SIG-M5 treated with dmso at 0.1 percent for 504 hours (cell line): ENCODE data around the gene TAF11L10.
"Not testable (repeated sequence)": the region's sequence is repeated elsewhere in the genome, so short reads cannot be mapped to it uniquely, and the experiment has no call there.

Experiments used
- DNase-seq: peaks from one replicate; lab custom pipeline; 2025; ENCODE audit not compliant: unreplicated experiment; lab: John Stamatoyannopoulos, UW

Gene TAF11L10

DNA sequence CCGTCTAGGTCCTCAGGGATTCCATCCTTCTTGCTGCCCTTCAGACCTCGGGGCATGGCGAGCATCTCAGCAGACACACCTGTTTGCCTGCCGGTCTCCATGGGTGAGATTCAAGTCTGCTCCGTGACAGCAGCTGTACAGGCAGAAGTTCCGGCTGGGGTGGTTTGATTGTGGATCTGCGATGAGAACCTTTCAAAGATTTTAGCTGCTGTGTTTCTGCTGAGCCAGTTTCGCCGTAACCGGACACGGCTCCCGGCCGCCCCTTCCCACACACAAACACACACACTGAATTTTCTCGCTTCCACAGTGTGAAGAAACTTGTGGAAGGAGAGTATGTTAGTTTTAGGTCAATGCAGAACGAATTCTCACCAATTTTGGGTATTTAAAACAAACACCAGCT is at the start of gene TAF11L10:
Gene TAF11L10, minus strand, starts transcription at position 101 of the 400 bp plus-strand sequence.
- DNase-seq, result not testable (repeated sequence)

DNA sequence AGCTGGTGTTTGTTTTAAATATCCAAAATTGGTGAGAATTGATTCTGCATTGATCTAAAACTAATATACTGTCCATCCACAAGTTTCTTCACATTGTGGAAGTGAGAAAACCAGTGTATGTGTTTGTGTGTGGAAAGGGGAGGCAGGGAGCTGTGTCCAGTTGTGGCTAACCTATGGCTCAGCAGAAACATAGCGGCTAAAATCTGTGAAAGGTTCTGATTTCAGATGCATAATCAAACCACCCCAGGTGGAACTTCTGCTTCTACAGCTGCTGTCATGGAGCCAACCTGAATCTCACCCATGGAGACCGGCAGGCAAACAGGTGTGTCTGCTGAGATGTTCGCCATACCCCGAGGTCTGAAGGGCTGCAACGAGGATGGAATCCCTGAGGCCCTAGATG is 36.5 kb upstream of the TAF11L10 start, which contains the start of gene TAF11L14:
Gene TAF11L14, plus strand, starts transcription at position 301 of the 400 bp plus-strand sequence.
- DNase-seq, result no peak

DNA sequence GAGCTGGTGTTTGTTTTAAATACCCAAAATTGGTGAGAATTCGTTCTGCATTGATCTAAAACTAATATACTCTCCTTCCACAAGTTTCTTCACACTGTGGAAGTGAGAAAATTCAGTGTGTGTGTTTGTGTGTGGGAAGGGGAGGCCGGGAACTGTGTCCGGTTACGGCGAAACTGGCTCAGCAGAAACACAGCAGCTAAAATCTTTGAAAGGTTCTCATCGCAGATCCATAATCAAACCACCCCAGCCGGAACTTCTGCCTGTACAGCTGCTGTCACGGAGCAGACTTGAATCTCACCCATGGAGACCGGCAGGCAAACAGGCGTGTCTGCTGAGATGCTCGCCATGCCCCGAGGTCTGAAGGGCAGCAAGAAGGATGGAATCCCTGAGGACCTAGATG is 34.2 kb upstream of the TAF11L10 start, which contains the start of gene TAF11L13:
Gene TAF11L13, plus strand, starts transcription at position 301 of the 400 bp plus-strand sequence.
- DNase-seq, result not testable (repeated sequence)

DNA sequence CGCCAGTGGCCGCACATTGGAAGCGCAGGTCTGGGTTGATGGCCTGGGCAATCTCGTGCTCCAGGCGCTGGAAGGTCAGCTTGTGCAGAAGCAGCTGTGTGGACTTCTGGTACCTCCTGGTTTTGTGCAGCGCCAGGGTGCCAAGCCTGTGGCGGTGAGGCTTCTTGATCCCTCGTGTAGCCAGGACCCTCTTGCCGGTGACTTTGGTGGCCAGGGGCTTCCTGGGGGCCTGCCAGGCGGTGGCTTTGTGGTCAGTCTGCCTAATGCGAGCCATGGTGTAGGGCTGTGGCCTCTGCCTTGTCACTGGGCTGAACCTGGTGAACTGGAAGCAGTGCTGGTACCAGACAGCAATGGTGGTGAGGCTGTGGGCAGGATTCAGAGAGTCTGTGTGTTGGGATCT is 28.1 kb upstream of the TAF11L10 start:
- no peak for DNase-seq

- no peak for DNase-seq
Measured at GRCh38 chr5:17620627-17621026, 23.0 kb upstream of the TAF11L10 start.

GRCh38 chr5:17619354-17619753 is 21.7 kb upstream of the TAF11L10 start:
- DNase-seq, result no peak

GRCh38 chr5:17614872-17615605 is 17.4 kb upstream of the TAF11L10 start:
- no peak for DNase-seq

- not testable (repeated sequence) for DNase-seq
Measured at GRCh38 chr5:17610092-17610491, 12.5 kb upstream of the TAF11L10 start, which contains the start of gene TAF11L12. Gene TAF11L12, plus strand, starts transcription at chr5:17610392.

- DNase-seq, result not testable (repeated sequence)
Measured at GRCh38 chr5:17607461-17607860, 9.8 kb upstream of the TAF11L10 start.

DNA sequence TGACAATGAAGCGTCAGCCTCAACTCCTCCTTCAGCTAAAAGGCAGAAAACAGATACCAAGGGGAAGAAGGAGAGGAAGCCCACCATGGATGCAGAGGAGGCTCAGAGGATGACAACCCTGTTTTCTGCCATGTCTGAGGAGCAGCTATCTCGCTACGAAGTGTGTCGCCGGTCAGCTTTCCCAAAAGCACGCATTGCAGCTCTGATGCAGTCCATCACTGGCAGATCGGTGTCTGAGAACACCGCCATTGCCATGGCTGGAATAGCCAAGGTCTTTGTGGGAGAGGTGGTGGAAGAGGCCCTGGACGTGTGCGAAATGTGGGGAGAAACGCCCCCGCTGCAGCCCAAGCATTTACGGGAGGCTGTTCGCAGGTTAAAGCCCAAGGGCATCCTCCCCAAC is 7.3 kb upstream of the TAF11L10 start:
- no peak for DNase-seq

- not testable (repeated sequence) for DNase-seq
Measured at GRCh38 chr5:17603880-17604279, 6.3 kb upstream of the TAF11L10 start, which contains the start of gene TAF11L11. Gene TAF11L11, plus strand, starts transcription at chr5:17604183.

DNA sequence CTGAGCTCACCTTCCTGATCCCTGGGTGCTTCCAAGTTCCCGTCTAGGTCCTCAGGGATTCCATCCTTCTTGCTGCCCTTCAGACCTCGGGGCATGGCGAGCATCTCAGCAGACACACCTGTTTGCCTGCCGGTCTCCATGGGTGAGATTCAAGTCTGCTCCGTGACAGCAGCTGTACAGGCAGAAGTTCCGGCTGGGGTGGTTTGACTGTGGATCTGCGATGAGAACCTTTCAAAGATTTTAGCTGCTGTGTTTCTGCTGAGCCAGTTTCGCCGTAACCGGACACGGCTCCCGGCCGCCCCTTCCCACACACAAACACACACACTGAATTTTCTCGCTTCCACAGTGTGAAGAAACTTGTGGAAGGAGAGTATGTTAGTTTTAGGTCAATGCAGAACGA is 3.4 kb downstream of the TAF11L10 start, which contains the start of gene TAF11L9:
Gene TAF11L9, minus strand, starts transcription at position 140 of the 400 bp plus-strand sequence.
- not testable (repeated sequence) for DNase-seq

DNA sequence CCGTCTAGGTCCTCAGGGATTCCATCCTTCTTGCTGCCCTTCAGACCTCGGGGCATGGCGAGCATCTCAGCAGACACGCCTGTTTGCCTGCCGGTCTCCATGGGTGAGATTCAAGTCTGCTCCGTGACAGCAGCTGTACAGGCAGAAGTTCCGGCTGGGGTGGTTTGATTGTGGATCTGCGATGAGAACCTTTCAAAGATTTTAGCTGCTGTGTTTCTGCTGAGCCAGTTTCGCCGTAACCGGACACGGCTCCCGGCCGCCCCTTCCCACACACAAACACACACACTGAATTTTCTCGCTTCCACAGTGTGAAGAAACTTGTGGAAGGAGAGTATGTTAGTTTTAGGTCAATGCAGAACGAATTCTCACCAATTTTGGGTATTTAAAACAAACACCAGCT is 6.8 kb downstream of the TAF11L10 start, which contains the start of gene TAF11L8:
Gene TAF11L8, minus strand, starts transcription at position 101 of the 400 bp plus-strand sequence.
- DNase-seq, result not testable (repeated sequence)

- not testable (repeated sequence) for DNase-seq
Measured at GRCh38 chr5:17585658-17586057, 12.0 kb downstream of the TAF11L10 start, which contains the start of gene TAF11L7. Gene TAF11L7, minus strand, starts transcription at chr5:17585758.
